ENCODE measurements around the gene STARD13.
A peak's percentile ranks its signal among the peaks of the same experiment; 100 is the strongest.

The STARD13 gene

GRCh38 chr13:33219926-33220325 lies 65.6 kb downstream of the STARD13 start:
- DNase-seq, result no peak

- no peak for DNase-seq
Observed at GRCh38 chr13:33218426-33218825, 67.1 kb downstream of the STARD13 start.

GRCh38 chr13:33218020-33218419 lies 67.5 kb downstream of the STARD13 start:
- no peak for DNase-seq

- no peak for DNase-seq
Observed at GRCh38 chr13:33217256-33217655, 68.3 kb downstream of the STARD13 start.

- DNase-seq, result no peak
Observed at GRCh38 chr13:33213797-33214196, 71.8 kb downstream of the STARD13 start.

- DNase-seq, result no peak
Observed at GRCh38 chr13:33213024-33213768, 72.4 kb downstream of the STARD13 start.

GRCh38 chr13:33212396-33212795 lies 73.2 kb downstream of the STARD13 start:
- no peak for DNase-seq

GRCh38 chr13:33210090-33210489 lies 75.5 kb downstream of the STARD13 start:
- DNase-seq, result no peak

GRCh38 chr13:33208290-33209220 lies 77.0 kb downstream of the STARD13 start:
- peak in 3 of 4 experiments; percentile 18 to 29 (median 28) for DNase-seq

- peak; percentile 57 to 86 (median 60) for DNase-seq
Observed at GRCh38 chr13:33207615-33207961, 78.0 kb downstream of the STARD13 start.

- no peak for DNase-seq
Observed at GRCh38 chr13:33206945-33207614, 78.5 kb downstream of the STARD13 start.

- no peak for DNase-seq
Observed at GRCh38 chr13:33206425-33206824, 79.1 kb downstream of the STARD13 start.

- DNase-seq, result peak in 1 of 4 experiments; percentile 14
Observed at GRCh38 chr13:33205804-33206221, 79.7 kb downstream of the STARD13 start.

GRCh38 chr13:33205224-33205623 lies 80.3 kb downstream of the STARD13 start:
- no peak for DNase-seq

- DNase-seq, result no peak
Observed at GRCh38 chr13:33204130-33204927, 81.2 kb downstream of the STARD13 start.

GRCh38 chr13:33202644-33203169 lies 82.8 kb downstream of the STARD13 start:
- DNase-seq, result peak in 1 of 4 experiments; percentile 10

GRCh38 chr13:33201659-33202058 lies 83.9 kb downstream of the STARD13 start:
- no peak for DNase-seq

GRCh38 chr13:33199289-33199850 lies 86.2 kb downstream of the STARD13 start:
- DNase-seq, result no peak

- no peak for DNase-seq
Observed at GRCh38 chr13:33197541-33197971, 88.0 kb downstream of the STARD13 start.

GRCh38 chr13:33196767-33197166 lies 88.8 kb downstream of the STARD13 start:
- DNase-seq, result no peak

GRCh38 chr13:33195693-33196464 lies 89.7 kb downstream of the STARD13 start:
- no peak for DNase-seq

All from suppressor macrophage (primary cell).